T-helper 2 cell treated with Interferon-gamma antibody and Interleukin-4, amounts not matched to agents 100 ng/mL and 5 ng/mL, for 36 hours (primary cell): ENCODE results near the gene HIC1. TPM values are rescaled to one million over a fixed set of nuclear protein-coding genes. Genes with fewer than 3 reads are reported as not detected.

ENCODE experiments used
- intact Hi-C: fragments of 100-400 bp; cut with micrococcal nuclease; formaldehyde crosslinking; loops from one replicate; pipeline ENCODE4 v1.15.1; 2023
- total RNA-seq: library from RNA; stranded (reverse); gene quantifications from 2 replicates; pipeline ENCODE4 v1.2.3, GENCODE V29; 2022

Gene HIC1
- total RNA-seq, 1 donor from 2014 or later, result 65.7 TPM

DNA sequence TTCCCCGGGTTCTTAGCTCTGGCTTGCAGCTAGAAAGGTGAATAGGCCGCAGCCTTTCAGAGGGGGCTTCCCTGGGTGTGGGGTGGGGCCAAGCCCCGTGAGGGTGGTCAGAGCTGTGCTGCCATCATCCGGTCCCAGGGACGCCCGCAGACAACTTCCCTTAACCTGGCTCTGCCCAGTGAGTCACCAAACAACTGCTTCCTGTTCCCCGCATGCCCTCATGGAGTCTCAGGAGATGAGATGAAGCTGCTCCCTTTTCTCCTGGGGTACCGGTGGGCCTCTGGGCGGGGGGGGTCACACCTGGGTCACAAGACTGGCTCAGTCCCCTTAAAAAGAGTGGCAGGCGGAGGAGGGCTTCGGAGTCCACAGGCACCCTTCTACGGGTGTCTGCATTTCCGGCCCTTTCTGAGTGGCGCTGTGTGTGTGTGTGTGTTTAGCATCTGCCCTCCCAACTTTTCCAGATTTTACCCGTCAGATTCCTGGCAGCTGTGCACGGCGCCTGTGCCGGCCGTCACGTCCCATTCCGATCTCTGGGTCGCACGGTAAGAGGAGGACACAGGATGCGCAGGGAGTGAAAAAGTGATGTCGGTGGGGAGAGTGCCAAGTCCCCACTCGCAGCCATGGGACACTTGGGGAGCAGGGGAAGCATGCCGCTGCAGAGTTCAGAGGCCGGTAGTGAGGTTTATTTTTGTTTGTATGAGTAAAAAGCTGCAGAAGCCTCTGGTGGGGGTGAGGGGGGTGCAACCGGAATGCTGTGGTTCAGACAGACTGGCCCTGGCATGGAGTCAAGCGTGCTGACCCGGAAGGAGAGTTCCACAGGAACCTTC lies 16.8 kb downstream of the HIC1 start:
- intact Hi-C loops, result loop anchor here (2.0 kb wide), 1 partner anchor 17 kb away; the partner anchor contains the start of gene HIC1

DNA sequence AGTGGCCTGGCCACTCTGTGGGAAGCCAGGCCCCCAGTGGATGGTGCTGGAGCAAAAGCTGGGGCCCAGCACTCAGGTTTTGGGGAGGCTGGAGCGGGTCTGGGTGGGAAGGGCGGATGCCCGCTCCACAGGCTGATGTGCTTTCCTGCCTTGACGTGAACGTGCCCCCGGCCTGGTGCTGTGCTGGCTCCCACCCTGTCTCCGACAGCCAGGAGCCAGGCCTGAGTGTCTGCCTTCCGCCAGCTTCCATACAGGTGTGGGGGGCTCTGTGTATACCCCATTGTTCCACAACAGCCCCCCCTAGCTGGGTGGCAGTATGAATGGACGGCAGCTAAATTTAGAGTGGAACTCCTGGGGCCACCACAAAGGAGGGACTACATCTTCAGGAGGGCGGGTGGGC lies 20.0 kb downstream of the HIC1 start:
- intact Hi-C loops, result no loop called here

DNA sequence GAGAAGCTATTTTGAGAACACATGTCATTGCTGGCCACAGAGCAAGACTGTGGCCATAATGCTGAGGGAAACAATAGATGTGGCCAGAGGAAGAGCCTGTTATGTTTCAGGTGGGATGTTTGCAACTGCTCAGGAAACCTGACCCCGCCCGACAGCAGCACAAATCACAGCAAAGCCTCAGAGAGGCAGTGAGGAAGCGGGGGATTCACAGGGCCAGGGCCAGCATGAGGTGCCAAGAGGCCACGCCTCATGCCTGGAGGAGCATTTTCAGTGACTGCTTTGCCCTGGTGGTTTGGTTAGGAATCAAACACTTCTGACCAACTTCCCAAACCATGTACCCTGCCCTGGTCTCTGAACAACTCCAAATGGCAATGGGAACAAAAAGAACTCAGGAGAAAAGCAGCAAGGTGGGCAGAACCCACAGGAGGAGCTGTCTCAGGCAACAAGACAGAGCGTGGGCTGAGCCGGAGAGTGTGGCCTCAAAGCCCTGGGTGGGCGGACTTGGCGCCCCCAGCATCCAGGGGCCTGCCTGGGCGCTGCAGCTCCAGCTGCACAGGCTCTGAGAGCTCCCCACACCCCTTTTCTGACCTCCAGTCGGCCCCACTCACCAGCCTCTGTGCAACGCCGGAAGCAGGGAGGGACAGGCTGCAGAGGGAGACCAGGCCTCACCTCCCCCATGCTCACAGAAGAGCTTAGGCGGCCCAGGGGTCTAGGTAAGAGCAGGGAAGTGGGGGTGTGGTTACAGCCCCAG lies 20.6 kb downstream of the HIC1 start:
- intact Hi-C loops, result no loop called here

DNA sequence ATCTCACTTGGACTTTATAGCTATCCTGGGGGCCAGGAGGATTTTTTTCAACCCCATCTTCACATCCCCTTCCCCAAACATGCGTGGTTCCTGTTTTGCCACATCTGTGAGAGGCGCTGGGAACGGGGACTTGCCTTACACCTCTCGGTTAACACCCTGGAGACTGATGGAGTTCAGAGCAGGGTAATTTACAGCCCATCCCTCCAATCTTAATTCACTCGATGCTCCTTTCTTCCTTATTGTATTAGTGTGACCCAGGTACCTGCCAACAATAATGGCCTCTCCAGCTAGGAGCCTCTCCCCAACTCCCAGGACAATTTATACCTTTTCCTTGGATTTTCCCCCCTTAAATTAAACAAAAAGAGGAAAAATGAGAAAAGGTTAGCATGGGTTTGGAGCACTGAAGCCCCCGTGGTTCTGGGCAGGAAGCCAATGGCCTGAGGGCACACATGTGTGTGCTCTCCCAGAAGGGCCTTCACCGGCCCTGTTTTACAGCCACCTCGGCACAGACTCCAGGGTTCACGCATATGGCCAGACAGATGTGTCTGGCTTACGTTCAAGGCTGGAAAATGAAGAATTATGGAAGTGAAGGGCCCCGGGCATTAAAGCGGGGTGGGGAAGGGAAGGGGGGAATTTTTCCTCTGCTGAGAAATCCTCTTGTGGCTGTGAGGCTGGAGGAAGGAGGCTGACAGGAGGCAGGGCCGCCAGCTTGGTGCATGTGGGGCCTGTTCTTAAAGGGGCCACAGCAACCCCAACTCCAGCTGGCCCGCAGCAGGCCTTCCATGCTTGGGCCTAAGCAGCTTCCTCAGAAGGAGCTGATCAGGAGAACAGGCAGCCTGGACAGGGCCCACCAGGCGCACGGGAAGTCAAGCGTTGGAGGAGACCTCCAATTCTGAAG lies 21.4 kb downstream of the HIC1 start:
- intact Hi-C loops, result no loop called here

DNA sequence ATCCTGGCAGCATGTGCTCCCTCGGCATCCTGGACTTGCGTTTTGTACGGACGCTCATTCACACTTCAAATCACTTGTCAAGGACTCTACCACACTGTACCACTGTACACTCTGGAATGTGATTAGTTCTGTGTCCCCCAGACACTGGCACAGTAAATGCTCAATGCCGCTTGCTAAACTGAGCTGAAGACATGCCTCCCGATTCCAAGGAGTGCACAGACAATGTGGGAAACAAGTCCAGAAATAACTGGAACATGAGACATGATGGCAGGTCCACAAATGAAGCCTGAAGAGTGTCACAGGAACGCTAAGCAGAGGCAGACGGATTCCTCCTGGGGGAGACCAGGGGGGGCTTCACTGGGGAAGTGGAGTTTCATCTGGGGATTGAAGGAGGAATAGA lies 22.1 kb downstream of the HIC1 start:
- intact Hi-C loops, result no loop called here

DNA sequence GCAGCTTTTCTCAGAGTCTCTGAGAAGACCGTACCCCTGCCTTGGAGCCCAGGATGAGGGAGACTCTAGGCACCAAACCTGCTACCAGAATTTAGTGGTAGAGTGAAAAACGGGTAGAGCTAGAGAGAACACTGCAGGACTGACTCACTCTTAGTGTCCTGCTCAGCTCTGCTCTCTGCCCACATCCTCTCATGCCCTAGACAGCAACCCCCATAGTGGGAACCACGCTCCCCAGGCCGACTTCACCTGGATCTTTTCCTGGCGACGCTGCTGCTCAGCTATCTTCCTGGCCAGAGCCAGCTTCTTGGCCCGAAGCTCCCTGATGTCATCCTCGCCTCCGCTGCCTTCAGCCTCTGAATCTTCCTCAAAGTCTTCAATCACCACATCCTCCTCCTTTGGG lies 26.7 kb downstream of the HIC1 start:
- intact Hi-C loops, result no loop called here

DNA sequence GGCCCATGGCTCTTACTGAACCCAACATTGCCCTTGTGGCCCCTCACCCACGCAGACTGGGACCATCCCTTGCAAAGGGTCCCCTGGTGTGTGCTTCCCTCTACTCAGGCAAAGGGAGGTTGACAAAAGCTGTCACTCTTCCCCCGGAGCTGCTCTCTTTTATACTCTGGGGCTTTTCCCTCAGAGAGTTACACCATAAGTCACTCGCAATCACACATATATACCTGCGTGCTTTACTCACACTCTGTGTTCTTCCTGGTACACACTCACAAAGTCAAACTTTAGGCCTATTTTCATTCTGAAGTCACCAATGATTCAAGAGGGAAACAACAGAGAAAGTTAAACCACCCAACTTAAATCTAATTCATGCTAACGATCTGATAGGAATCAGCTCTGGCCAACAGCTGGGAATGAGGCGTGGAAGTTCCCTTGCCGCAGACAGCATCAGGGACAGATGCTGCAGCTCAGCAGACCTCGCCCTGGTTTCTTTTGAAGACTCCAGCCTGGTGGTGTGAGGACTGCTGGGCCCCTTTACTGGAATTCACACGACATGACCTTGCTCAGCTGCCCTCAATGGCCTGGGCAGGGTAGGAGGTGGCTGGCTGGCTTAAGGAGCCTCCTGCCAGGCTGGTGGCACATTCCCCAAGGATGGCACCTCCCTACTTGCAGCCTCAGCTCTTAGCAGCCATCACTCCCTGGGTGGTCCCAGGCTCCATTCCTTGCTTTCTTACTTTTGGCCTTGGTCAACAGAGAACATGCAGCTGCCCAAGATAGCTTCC lies 27.3 kb downstream of the HIC1 start:
- intact Hi-C loops, result no loop called here

DNA sequence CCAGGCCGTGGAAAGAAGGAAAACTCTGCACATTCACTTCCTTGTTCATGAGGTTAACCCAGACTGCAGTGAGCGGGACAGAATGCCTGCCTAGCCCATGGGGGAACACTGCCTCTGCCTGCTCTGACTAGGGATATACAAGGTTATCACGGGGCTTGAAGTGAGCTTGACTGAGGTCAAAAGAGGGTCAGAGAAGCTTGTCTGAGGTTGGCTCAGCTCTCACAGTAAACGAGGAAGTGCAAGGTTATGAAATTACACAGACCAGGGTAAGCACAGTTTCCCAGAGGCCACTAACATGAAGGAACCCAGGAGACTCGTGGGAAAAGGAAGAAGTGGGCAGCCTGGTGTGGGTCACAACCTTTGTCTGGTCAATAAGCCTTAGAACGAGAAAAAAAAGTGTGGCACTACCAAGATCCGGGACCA lies 28.7 kb downstream of the HIC1 start:
- intact Hi-C loops, result no loop called here

DNA sequence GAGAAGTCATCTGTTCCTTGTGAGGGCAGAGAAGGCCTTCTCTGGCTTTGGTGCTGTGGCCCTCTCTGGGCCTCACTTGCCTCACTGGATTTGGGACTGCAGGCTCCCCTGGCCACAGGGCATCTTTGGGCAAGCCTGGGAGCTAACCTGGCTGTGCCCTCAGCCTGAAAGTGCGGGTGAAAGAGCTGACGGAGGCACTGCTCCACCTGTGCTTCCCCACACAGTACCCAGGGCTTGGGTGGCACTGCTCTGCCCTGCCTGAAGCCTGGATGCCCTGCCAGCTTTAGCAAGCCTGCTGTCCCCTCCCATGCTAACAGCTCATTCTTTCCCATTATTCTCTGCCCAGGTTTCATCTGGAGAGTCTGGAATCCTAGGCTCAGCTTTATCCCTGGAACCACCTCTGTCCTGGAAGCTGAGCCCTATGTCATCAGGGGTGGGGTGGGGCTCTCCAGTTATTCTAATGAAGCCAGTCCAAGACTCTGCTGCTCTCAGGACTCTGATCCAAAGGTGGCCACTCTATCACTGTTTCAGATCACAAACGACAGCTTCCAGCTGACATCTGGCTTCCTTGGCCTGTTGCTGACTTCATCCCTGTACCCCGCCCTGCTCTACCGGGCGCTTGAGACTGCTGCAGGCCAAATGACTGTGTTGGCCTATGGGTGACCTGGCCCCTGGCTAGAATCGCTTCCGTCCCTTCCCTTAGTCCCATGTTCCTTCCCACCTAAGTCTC lies 29.3 kb downstream of the HIC1 start:
- intact Hi-C loops, result no loop called here

DNA sequence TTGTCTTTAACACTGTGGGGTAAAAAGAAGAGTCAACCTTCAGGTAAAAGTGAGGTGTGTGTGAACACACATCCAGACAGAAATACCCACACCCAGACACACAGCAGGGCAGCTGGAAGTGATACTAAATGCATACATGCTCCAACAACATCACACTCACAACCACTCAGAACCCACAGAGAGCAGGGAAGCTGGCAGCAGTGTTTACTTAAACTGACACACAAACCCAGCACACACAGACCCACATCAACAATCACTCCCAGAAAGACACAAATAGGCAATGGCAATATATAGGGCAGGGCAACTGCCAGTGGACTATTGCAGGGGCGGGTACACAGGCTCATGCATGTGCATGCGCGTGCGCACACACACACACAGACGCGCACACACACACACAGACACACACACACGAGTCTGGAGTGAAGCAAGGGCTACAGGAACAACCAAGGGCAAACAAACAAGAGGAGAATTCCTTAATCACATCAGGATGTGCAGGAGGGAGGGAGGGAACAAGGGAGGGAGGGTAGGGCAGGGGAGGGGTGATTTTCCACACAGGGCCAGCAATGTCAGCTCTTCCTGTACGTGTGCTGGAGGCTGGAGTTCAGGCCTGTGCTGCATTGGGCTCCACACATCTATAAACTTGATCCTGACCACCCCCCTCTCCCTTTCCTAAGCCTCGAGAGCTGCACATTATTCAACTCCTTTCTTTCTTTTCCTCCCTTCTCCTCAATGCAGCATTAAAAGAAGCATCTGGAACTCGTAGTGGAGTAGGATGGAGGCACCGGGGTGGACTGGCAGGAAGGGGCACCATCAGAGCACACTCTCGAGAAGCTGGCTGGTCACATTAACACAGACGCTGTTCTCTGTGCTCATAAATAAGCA lies 30.1 kb downstream of the HIC1 start:
- intact Hi-C loops, result loop anchor here (5.0 kb wide), 1 partner anchor 107 kb away; no protein-coding TSS in a partner anchor

DNA sequence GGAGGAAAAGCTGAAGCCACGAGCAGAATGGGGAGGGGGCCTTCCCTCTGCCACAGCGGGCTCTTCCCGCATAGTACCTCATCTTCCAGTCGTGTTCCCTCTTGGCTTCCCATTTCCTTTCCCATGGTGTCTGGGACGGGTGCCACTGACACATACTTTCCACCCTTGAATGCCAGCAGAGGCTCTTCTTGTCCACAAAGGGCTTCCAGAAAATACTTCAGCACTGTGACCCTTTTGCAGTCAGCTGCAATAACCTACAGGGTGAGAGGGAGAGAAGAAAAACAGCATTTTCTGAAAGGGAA lies 30.7 kb downstream of the HIC1 start:
- intact Hi-C loops, result loop anchor here (5.0 kb wide), 1 partner anchor 107 kb away; no protein-coding TSS in a partner anchor

DNA sequence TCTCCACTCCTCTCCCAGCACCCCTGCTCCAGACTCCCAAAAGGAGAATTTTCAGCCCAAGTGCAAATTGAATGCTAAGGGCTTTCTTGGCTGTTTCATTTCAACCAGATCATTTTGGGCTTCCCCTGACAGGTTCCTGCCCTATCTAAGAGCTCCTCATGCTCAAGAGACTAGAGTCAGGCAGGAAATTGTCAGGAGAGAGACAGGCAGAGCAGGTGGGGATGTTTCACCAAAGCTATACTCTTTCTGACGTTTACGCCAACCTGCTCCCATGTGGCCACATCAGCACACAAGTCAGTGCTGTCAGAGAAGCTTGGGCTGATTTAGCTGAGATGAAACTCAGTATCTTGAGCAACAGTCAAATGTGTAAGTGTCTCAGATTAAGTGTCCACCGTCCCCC lies 31.4 kb downstream of the HIC1 start:
- intact Hi-C loops, result loop anchor here (5.0 kb wide), 1 partner anchor 106 kb away; no protein-coding TSS in a partner anchor

DNA sequence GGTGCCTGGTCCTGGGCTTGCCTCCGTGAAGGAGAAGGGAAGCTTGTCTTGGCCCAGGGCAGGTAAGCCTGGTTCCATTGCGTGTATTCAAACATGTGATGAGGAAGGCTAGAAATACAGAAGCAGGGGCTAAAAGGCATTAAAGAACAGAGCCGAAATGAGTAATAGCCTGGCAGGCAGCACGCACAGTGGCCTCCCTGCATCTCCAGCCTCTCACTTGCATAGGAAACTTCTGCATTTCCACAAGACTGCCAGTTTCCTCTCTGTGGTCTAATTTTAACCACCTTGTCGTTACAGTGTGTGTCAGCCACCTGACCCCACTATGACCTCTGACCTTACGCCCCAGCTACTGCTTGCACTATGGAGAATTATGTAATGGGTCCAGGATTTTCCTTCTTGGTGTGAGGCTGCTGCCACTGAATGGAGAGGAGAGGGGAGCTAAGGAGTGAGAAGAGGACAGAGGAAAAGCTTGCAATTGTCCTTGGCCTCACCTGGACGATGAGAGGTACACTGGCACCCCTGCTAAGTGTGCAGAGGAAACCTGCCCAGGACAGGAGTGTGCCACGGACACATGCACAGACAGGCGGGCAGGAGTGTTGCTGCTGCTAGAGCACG lies 32.8 kb downstream of the HIC1 start:
- intact Hi-C loops, result loop anchor here (1.0 to 5.0 kb wide), 3 partner anchors 17 to 167 kb away; no protein-coding TSS in a partner anchor

DNA sequence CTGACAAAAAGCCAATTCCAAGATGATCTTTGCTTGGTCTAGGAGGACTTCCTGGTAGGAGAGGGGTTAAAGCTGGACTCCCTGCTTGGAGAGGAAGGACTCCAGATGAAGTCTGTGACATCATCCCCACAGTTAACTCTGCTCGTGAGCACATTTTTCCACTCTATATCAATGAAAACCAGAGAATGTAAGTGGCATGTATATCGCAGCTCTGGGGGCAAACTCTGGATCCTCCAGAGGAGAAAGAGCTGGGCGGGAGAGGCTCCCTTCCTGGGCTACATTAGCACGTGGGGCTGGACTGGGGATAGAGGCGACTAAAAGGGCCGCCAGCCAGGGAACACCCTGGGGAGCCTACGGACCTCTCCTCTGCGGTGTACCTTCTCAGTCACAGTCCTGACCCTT lies 34.1 kb downstream of the HIC1 start:
- intact Hi-C loops, result loop anchor here (1.0 to 5.0 kb wide), 2 partner anchors 103 to 177 kb away; no protein-coding TSS in a partner anchor

DNA sequence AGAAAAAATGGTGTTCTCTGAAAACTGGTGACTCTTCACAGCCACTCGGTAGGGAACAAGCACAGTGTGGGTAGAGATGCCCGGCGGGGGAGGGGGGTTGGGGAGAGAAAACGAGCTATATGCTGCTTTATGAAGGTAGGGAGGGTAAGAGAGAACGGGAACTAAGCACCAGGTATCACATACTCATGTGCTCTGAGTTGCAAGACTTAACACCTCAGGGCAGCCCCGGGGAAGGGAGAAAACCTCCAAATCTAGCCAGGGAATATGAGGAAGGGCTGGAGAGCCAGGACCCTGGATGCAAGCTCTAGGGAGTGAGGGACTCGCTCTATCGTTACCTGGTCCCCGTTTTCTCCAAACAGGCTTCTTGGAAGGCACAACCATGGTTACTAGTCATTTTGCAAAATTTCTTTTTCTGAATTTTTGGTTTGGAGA lies 35.3 kb downstream of the HIC1 start:
- intact Hi-C loops, result no loop called here

DNA sequence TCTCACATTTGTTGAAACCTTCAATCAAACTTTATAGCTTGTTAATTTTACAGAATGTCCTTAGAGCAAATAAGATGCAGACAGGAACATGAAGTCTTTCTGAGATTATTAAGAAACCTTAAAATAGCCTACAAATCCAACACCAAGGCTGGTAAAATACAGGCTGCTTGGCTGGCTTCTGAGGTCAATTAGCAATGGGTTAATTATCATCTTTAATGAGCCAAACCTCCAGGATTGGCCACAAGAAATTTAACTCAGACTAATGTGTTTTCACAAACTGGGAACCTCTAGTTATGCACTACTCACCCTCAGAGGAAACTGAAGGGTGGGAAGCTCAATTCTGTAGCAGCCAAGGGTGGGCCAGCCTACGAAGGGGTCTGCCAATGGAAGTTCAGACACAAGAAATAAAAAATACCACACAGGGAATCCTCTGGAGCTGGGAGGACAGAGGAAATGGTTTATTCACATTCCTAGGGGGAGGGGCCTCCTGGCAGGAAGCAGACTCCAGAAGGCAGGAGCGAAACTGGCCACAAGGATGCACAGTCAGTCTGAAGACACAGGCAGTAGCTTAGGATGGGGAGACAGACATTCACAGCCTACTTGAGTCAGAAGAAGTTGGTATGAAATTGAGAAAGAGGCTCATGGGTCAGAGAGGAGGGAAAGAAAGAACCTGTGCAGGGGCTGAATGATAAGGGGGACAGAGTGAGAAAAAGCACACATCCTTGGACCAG lies 36.1 kb downstream of the HIC1 start:
- intact Hi-C loops, result no loop called here

DNA sequence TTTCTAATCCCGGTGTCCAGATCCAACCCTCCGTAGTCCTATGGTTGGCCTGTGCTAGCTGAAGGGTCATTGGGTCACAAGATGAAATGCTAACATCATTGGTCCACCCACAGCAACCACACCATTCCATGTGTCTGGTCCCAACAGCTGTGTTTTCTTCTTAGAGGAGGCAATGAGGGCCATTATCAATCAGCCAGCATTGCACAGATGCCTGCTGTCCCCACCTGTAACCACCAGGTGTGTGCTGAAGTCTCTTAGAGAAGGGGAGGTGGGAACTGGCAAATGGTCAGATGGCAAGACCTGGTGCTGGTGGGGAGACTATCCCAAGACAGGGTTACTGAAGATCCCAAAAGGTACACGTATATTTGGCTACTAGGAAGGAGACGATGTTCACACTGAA lies 37.4 kb downstream of the HIC1 start:
- intact Hi-C loops, result no loop called here

DNA sequence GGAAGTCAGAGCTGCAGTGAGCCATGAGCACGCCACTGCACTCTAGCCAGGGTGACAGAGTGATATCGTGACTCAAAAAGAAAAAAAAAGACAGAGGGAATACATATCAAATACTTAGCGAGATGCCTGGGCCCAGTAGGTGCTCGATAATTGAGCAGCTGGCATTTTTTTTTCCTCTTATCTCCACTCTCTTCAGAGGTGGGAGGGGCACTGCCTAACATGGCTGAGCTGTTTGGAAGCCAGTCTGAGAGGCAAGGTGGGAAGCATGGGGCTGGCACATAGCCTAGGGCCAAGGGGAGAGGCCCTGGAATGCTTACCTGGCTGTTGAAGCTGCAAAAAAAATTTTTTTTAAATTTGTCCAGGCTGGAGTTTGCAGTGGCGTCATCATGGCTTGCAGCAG lies 38.4 kb downstream of the HIC1 start:
- intact Hi-C loops, result no loop called here
